Stimulated activated CD8-positive, alpha-beta memory T cell treated with anti-CD3 and anti-CD28 coated beads, Interleukin-12 subunit alpha, Interleukin-12 subunit beta, amount 100 ng/mL, for 1 hour (primary cell): ENCODE measurements around the gene GPR142.
"Not testable (repeated sequence)": the region's sequence is repeated elsewhere in the genome, so short reads cannot be mapped to it uniquely, and the experiment has no call there.

Experiments used
- DNase-seq: peaks from one replicate; pipeline ENCODE4 v3.0.0-alpha.2; 2020; ENCODE audit warnings: low read depth

Gene GPR142

GRCh38 chr17:74393346-74393942, 26.1 kb downstream of the GPR142 start:
- DNase-seq, result no peak

- no peak for DNase-seq
Observed at GRCh38 chr17:74394275-74394950, 27.1 kb downstream of the GPR142 start.

DNA sequence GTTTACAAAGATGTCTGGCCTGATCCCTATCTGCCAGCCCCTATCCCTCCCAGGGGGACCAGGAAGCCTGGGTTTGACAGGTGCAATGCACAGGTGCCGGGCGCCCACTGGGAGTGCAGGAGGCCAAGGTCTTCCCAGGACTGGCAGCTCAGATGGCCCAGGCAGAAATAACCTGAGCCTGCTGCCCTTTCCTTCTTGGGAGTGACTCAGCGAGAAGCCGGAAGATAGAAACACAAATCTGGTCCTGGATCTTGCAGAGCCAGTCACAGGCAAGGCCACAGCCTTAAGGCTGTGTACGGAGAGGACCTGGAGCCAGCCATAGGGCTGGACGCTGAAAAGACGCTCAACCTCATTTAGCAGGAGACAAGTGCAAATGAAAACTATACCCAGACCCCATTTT, 27.7 kb downstream of the GPR142 start:
- no peak for DNase-seq

- no peak for DNase-seq
Observed at GRCh38 chr17:74396567-74396966, 29.3 kb downstream of the GPR142 start.

- no peak for DNase-seq
Observed at GRCh38 chr17:74402048-74402447, 34.7 kb downstream of the GPR142 start.

DNA sequence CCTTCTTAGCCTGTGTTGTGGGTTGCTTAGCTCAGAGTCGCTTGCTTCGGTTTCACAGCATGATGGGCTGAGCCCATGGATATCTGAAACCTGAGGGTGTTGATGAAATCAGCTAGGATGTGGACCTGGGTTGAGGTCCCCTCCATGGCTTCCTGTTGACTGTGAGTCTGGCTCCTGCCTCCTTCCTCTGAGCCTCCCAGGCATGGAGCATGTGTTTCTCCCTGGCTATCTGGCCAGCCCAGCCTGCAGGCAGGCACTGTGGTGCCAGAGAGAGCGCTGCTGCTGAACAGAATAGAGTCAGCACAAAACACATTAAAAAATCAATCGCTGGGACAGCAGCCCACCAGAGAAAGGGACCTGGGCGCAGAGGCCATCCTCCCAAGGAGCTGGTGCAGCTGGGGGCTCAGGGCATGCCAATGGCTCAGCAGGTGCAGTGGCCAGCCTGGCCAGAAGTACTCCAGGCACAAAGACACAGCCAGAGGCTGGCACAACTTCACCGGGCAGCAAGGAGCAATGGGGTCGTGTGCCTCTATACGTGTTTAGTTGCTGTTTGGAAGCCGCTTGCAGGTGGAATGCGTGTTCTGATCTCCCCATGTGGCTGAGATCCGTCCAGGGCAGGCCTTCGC, 36.3 kb downstream of the GPR142 start:
- no peak for DNase-seq

- no peak for DNase-seq
Observed at GRCh38 chr17:74404218-74404617, 36.9 kb downstream of the GPR142 start.

DNA sequence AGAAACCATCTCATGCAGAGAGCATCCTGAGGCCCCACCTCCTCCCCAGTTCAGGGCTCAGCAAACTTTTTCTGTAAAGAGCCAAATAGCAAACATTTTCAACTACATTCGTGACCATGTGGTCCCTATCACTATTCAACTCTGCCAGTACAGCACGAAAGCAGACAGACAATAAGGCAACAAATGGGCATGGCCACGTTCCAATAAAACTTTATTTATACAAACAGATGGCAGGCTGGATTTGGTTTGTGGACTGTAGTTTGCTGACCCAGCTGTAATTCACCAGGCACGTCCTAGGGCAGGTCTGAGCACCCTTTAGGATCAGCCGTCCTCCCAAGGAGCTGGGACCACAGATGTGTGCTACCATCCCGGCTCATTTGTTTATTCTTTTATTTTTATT, 37.5 kb downstream of the GPR142 start:
- no peak for DNase-seq

- DNase-seq, result not testable (repeated sequence)
Observed at GRCh38 chr17:74405311-74405710, 38.0 kb downstream of the GPR142 start.

DNA sequence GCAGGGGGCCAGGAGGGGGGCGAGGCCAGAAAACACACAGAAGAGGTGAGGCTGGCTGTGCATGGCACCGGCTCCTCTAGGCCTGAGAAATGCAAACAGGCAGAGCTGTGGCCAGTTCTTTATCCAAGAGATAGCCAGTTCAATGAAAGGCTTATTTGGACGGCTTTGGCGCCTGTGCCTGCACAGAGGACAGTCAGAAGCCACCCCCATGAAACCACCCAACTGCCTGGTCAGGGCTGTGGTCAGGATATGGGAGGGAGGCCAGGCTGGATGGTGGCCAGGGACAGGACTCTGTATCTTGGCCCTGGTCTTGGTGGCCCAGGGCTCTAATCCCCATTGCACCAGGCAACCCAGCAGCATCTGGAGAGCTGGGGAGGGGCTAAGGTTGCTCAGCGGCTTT, 40.1 kb downstream of the GPR142 start:
- no peak for DNase-seq

DNA sequence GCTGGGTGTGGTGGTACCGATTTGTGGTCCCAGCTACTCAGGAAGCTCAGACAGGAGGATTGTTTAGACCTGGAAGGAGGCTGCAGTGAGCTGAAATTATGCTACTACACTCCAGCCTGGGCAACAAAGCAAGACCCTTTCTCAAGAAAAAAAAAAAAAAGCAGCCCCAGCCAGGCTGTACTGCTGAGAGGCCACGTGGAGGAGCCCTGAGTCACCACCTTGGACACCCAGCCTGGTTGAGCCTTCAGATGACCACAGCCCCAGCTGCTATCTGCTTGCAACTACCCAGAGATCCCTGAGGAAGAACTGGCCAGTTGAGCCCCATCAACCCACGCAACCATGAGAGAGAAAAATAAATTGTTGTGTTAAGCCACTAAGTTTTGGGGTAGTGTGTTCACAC, 41.0 kb downstream of the GPR142 start:
- DNase-seq, result no peak

DNA sequence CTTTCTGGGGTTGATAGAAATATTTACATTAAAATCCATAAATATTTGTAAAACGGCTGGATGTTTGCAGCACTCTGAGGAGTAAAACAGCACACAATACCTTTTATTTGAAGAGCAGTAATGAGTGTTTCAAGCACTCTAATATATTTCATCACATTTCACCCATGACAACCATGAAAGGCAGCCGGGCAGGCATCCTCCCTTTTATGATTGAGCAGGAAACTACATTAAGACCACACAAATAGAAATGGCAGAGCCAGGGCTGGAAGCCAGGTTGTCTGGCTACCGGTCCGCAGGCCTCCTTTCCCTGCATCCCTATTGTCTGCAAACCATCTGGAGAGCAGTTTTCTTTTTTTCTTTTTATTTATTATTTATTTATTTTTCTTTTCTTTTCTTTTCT, 41.5 kb downstream of the GPR142 start:
- no peak for DNase-seq

DNA sequence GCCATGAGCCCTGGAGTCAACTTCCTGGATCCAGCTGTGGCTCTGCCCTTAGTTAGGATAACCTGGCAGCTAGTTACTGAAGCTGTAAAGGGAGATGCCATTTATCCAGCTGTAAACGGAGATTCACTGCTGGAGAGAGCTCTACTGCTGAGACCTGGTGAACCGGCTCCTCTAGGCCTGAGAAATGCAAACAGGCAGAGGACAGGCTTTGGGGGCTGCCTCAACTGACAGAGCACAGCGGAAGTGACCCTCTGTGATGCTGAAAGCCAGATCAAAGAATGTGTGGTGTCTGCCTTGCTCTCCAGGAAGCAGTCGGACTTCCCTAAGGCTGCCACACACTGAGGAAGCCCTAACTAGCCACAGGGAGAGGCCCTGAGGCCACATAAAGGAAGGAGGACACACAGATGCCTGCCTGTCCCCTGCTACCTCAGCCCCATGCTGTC, 42.7 kb downstream of the GPR142 start:
- DNase-seq, result no peak

DNA sequence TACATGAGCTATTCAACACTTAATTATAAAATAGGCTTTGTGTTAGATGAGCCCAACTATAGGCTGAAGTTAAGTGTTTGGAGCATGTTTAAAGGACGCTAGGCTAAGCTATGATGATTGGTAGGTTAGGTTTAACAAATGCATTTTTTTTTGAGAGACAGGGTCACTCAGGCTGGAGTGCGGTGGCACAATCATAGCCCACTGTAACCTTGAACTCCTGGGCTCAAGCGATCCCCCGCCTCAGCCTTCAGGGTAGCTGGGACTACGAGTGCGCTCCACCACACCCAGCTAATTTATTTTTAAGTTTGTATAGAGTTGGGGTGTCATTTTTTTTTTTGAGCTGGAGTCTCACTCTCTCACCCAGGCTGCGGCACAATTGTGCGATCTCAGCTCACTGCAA, 45.3 kb downstream of the GPR142 start:
- no peak for DNase-seq

GRCh38 chr17:74413491-74413890, 46.2 kb downstream of the GPR142 start:
- DNase-seq, result no peak

GRCh38 chr17:74414510-74414909, 47.2 kb downstream of the GPR142 start:
- no peak for DNase-seq

DNA sequence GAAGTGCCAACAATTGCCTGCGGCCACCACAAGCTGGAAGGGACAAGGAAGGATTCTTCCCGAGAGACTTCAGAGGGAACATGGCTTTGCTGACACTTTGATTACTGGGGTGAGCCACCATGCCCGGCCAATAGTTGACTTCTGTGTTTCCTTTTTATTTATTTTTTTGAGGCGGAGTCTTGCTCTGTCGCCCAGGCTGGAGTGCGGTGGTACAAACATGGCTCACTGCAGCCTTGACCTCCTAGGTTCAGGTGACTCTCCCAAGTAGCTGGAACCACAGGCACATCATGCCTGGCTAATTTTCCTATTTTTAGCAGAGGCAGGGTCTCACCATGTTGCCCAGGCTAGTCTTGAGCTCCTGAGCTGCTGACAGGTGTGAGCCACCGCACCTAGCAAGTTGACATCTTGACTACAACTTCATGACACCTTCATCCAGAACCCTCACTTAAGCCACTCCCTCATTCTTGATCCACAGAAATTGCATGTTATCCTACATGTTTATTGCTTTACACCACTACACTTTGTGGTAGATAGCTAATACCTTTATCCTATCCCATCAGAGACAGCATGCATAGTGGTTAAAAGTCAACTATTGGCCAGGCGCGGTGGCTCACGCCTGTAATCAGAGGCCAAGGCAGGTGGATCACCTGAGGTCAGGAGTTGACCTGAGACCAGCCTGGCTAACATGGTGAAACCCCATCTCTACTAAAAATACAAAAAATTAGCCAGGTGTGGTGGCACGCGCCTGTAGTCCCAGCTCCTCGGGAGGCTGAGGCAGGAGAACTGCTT, 48.5 kb downstream of the GPR142 start:
- DNase-seq, result no peak

- DNase-seq, result no peak
Observed at GRCh38 chr17:74417178-74418045, 50.1 kb downstream of the GPR142 start.

GRCh38 chr17:74419928-74420411, 52.7 kb downstream of the GPR142 start:
- no peak for DNase-seq
